Upper lobe of right lung (tissue), 1 donor: Measurements from ENCODE around the gene CACNG6. TPM values are rescaled to one million over a fixed set of nuclear protein-coding genes. Genes with fewer than 3 reads are reported as not detected.

Source experiments
- ATAC-seq: fragments of 200-7000 bp; cut with Tn5 transposase; one replicate; pipeline ENCODE4 v1.9.1; 2020; ENCODE audit warnings: mild to moderate bottlenecking, moderate library complexity
- DNase-seq: peaks from one replicate; pipeline ENCODE4 v3.0.0-alpha.2; 2020
- H3K27ac ChIP-seq: fragments of 200-600 bp; one replicate; pipeline ENCODE4 v1.8.0; 2022
- H3K27me3 ChIP-seq: fragments of 200-600 bp; one replicate; pipeline ENCODE4 v1.8.0; 2022; ENCODE audit warnings: mild to moderate bottlenecking
- H3K36me3 ChIP-seq: fragments of 200-600 bp; one replicate; pipeline ENCODE4 v1.8.0; 2022
- H3K4me1 ChIP-seq: fragments of 200-600 bp; one replicate; pipeline ENCODE4 v1.8.0; 2022
- H3K4me3 ChIP-seq: fragments of 200-600 bp; one replicate; pipeline ENCODE4 v1.8.0; 2022; ENCODE audit warnings: mild to moderate bottlenecking
- H3K9me3 ChIP-seq: fragments of 200-600 bp; one replicate; pipeline ENCODE4 v1.8.0; 2022
- CTCF ChIP-seq: fragments of 200-600 bp; IDR thresholded peaks from one replicate; pipeline ENCODE4 v1.8.0; 2022; ENCODE audit warnings: antibody characterized with exemption
- intact Hi-C: fragments of 100-400 bp; cut with DNase I; formaldehyde crosslinking; loops from one replicate; pipeline ENCODE4 v1.11.0; 2022
- total RNA-seq: library from RNA; stranded (reverse); fragmentation: NEBNext Ultra II Directional; extraction: Animal tissue kit (Norgen Biotek cat#: 25700); gene quantifications from one replicate; pipeline ENCODE4 v1.2.1, GENCODE V29; 2021
- donor health status: DM: no; HTN: yes; CAD: no; lungs with severe emphysema.

CACNG6 gene
- total RNA-seq, 1 donor from 2014 or later: not detected

- Histone ChIP-seq H3K4me3 (no peak overlapping the region), H3K4me1 (no peaks in the 10 kb centered on the region), H3K9me3 (no peaks in the 10 kb centered on the region), H3K27ac (no peak overlapping the region), H3K27me3 (peaks cover 31% of the 10 kb centered on the region), H3K36me3 (no peaks in the 10 kb centered on the region)
- intact Hi-C loops: no loop called here
- ATAC-seq (no peak), DNase-seq (no peak)
- no peak for TF ChIP-seq CTCF
Measured at GRCh38 chr19:54009440-54009839, 18.0 kb downstream of the CACNG6 start.

- Histone ChIP-seq H3K4me1 (no peaks in the 10 kb centered on the region), H3K4me3 (no peak overlapping the region), H3K9me3 (no peaks in the 10 kb centered on the region), H3K27me3 (peaks cover 26% of the 10 kb centered on the region), H3K36me3 (no peaks in the 10 kb centered on the region), H3K27ac (no peak overlapping the region)
- ATAC-seq (no peak), DNase-seq (no peak)
- intact Hi-C loops: no loop called here
- no peak for TF ChIP-seq CTCF
Measured at GRCh38 chr19:54010474-54010873, 19.0 kb downstream of the CACNG6 start.

GRCh38 chr19:54011507-54012211 is 20.2 kb downstream of the CACNG6 start:
- Histone ChIP-seq H3K4me1 (no peaks in the 10 kb centered on the region), H3K36me3 (no peaks in the 10 kb centered on the region), H3K4me3 (no peak overlapping the region), H3K9me3 (no peaks in the 10 kb centered on the region), H3K27ac (no peak overlapping the region), H3K27me3 (peaks cover 26% of the 10 kb centered on the region)
- ATAC-seq: no peak
- intact Hi-C loops: no loop called here
- DNase-seq: no peak
- no peak for TF ChIP-seq CTCF

GRCh38 chr19:54013866-54014265 is 22.4 kb downstream of the CACNG6 start:
- intact Hi-C loops: no loop called here
- H3K27ac ChIP-seq: no peak overlapping the region
- no peak overlapping the region for H3K4me3 ChIP-seq
- no peak for DNase-seq
- ATAC-seq: no peak
- TF ChIP-seq CTCF: no peak
- H3K27me3 ChIP-seq: peaks cover 26% of the 10 kb centered on the region
- no peaks in the 10 kb centered on the region for H3K9me3 ChIP-seq
- no peaks in the 10 kb centered on the region for H3K36me3 ChIP-seq
- no peaks in the 10 kb centered on the region for H3K4me1 ChIP-seq

- peaks cover 25% of the 10 kb centered on the region for H3K27me3 ChIP-seq
- H3K27ac ChIP-seq: no peak overlapping the region
- no peaks in the 10 kb centered on the region for H3K9me3 ChIP-seq
- intact Hi-C loops: no loop called here
- H3K4me1 ChIP-seq: no peaks in the 10 kb centered on the region
- DNase-seq (no peak), ATAC-seq (no peak)
- no peaks in the 10 kb centered on the region for H3K36me3 ChIP-seq
- no peak overlapping the region for H3K4me3 ChIP-seq
- TF ChIP-seq CTCF: no peak
Measured at GRCh38 chr19:54014920-54015560, 23.6 kb downstream of the CACNG6 start.
